ENCODE results near the gene UBXN10. TPM values are rescaled to one million over a fixed set of nuclear protein-coding genes. Genes with fewer than 3 reads are reported as not detected.
A peak's percentile ranks its signal among the peaks of the same experiment; 100 is the strongest.

UBXN10 gene
- total and polyA plus RNA-seq, 2 of the 8 experiments (the other 6 are each of a cell fraction or from before 2014, with no cell fraction given) = 0.43 to 0.68 TPM

- POLR2A ChIA-PET (ENCODE audit: partially characterized antibody) = no interaction called here
- H4K20me1 ChIP-seq (replicated peaks in 1 of 2; ENCODE audit: control insufficient read depth in 1 of 2, insufficient read depth in 2 of 2, low read length in 2 of 2) = no peaks in the 10 kb centered on the region
- no peak overlapping the region for H2BK5ac ChIP-seq (ENCODE audit: low read depth, low read length)
- H2AK5ac ChIP-seq (ENCODE audit: low read depth, low read length) = peak overlapping the region; percentile 91
- no peak overlapping the region for H3K18ac ChIP-seq (ENCODE audit: extremely low read depth, low read length)
- no peak overlapping the region; a peak in 1 of 7 replicates for H3K9ac ChIP-seq (replicated peaks in 1 of 4; ENCODE audit: extremely low read depth in 1 of 4, low read depth in 3 of 4, low read length in 3 of 4)
- H3K4me1 ChIP-seq (replicated peaks in 1 of 4; ENCODE audit: control insufficient read depth in 3 of 4, insufficient read depth in 4 of 4, low read length in 3 of 4) = no peaks in the 10 kb centered on the region; a peak in 1 of 7 replicates
- H3K14ac ChIP-seq (ENCODE audit: insufficient read length) = no peak overlapping the region
- no peak overlapping the region for H2BK20ac ChIP-seq (ENCODE audit: low read length)
- no peak overlapping the region for H2BK15ac ChIP-seq (ENCODE audit: low read length)
- H3K56ac ChIP-seq (replicated peaks; ENCODE audit: insufficient read length, low read depth, low read length) = no peak overlapping the region
- no peak overlapping the region for H2BK120ac ChIP-seq (replicated peaks; ENCODE audit: low read depth, low read length)
- H3K79me2 ChIP-seq (ENCODE audit: control insufficient read depth in 1 of 2, insufficient read depth in 2 of 2, low read length in 2 of 2) = no peaks in the 10 kb centered on the region
- H3K36me3 ChIP-seq (ENCODE audit: control insufficient read depth in 2 of 4, insufficient read depth in 4 of 4, low read length in 3 of 4) = no peaks in the 10 kb centered on the region
- peaks cover 3% of the 10 kb centered on the region; the same call in 1 of the 2 replicates for H3K23me2 ChIP-seq (ENCODE audit: low read depth, low read length)
- H3K4me3 ChIP-seq (ENCODE audit: extremely low read depth in 1 of 4, insufficient read depth in 2 of 4, low read depth in 3 of 4, low read length in 4 of 4) = no peak overlapping the region
- no peak overlapping the region for H3K4ac ChIP-seq (replicated peaks; ENCODE audit: insufficient read length, low read depth, low read length)
- H3K79me1 ChIP-seq (ENCODE audit: low read depth, low read length) = no peaks in the 10 kb centered on the region
- H2BK12ac ChIP-seq (ENCODE audit: low read depth, low read length) = no peak overlapping the region
- H3K9me3 ChIP-seq (ENCODE audit: insufficient read depth in 2 of 2, low read depth in 1 of 2, low read length in 1 of 2) = no peaks in the 10 kb centered on the region; a peak in 1 of 4 replicates
- CTCF ChIA-PET (ENCODE audit: partially characterized antibody) = interaction anchor here (0.6 to 13.0 kb wide), 3 partner anchors 11 to 222 kb away, joined by 3 to 127 read pairs (median 19); partner anchors contain the start of gene PLA2G2E
- H4K5ac ChIP-seq (ENCODE audit: insufficient read length, low read depth, low read length) = no peak overlapping the region
- no peak overlapping the region for H4K91ac ChIP-seq (replicated peaks; ENCODE audit: insufficient read length, low read length)
- H3K23ac ChIP-seq (ENCODE audit: insufficient read length) = no peak overlapping the region
- peak overlapping the region; percentile 15; the same call in 1 of the 2 replicates for H4K8ac ChIP-seq (ENCODE audit: extremely low read depth, insufficient read depth, low read length)
- no peak for TF ChIP-seq JUND (IDR thresholded peaks at IDR 0.05; ENCODE audit: low read length)
- TF ChIP-seq YY1 (IDR thresholded peaks at IDR 0.05; ENCODE audit: low read depth, low read length) = no peak
- no peak for TF ChIP-seq CBX8 (IDR thresholded peaks at IDR 0.05; ENCODE audit: borderline replicate concordance, low read depth, low read length)
- no peak for TF ChIP-seq CREB1 (IDR thresholded peaks at IDR 0.05)
- TF ChIP-seq SP1 (IDR thresholded peaks at IDR 0.05; ENCODE audit: low read depth, low read length) = no peak
- TF ChIP-seq GABPA (IDR thresholded peaks at IDR 0.05; ENCODE audit: borderline replicate concordance, insufficient read depth, low read length) = no peak
- WGBS, 2 experiments (ENCODE audit: extremely low coverage in 1 of 2, insufficient coverage in 1 of 2, insufficient read length in 1 of 2, insufficient replicate concordance in 2 of 2, low coverage in 1 of 2, low lambda C conversion rate in 2 of 2, missing lambda C conversion rate in 1 of 2) = 81% methylated on average over 7 of the region's 7 CpGs; no CpG with 5 or more reads in 1 of the 2 experiments
- H3K27ac ChIP-seq (ENCODE audit: low read depth, low read length) = no peak overlapping the region
- no peaks in the 10 kb centered on the region for H3K27me3 ChIP-seq (replicated peaks in 1 of 4; ENCODE audit: control insufficient read depth in 3 of 4, extremely low read depth in 1 of 4, insufficient read depth in 3 of 4, low read length in 3 of 4)
- no peak for FAIRE-seq
- H3K4me2 ChIP-seq (ENCODE audit: insufficient read depth in 1 of 2, low read depth in 2 of 2, low read length in 2 of 2) = no peak overlapping the region
- H2AFZ ChIP-seq (ENCODE audit: low read length) = no peak overlapping the region
- no peak for DNase-seq (ENCODE audit: low read depth in 1 of 2, low spot score in 2 of 2)
Measured at GRCh38 chr1:20141466-20141865, 44.4 kb upstream of the UBXN10 start.
